ENCODE measurements around the gene FRAS1. TPM values are rescaled to one million over a fixed set of nuclear protein-coding genes. Genes with fewer than 3 reads are reported as not detected.

The FRAS1 gene
- total and polyA plus RNA-seq, 2 donors (not counting 1 experiment from before 2014, with no cell fraction given): 0.30 to 0.66 TPM

DNA sequence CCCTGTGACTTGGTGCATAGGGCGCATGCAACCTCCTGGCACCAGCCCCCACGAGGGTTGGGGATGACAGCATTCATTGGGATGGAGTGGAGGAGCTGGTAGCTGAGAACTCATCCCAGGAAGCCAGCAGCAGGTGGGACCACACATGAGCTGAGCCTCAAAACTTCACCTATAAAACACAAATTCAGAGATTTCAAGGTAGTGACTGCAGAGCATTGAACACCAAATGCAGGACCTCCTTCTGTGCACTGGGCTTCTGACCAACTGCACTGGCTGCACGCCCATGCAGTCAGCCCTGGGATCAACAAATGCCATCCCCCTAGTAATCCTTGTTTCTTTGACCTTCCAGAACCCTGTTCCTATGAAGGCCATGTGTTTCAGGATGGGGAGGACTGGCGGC, 197.8 kb downstream of the FRAS1 start:
- H3K27me3 ChIP-seq (ENCODE audit: control insufficient read depth, insufficient read depth, low read length): no peaks in the 10 kb centered on the region
- H3K9ac ChIP-seq (ENCODE audit: insufficient read depth, low read length): no peak overlapping the region
- H3K9me3 ChIP-seq (ENCODE audit: control insufficient read depth, insufficient read depth, low read depth, low read length): no peaks in the 10 kb centered on the region
- no peaks in the 10 kb centered on the region for H3K36me3 ChIP-seq (ENCODE audit: control insufficient read depth, insufficient read depth, low read length)
- no peaks in the 10 kb centered on the region for H3K4me1 ChIP-seq (ENCODE audit: control insufficient read depth, extremely low read depth, insufficient read depth, low read length)
- no peaks in the 10 kb centered on the region for H4K20me1 ChIP-seq (ENCODE audit: control insufficient read depth, extremely low read depth, insufficient read depth, low read length)
- no peak overlapping the region for H3K4me3 ChIP-seq (replicated peaks in 1 of 4; ENCODE audit: control extremely low read depth in 1 of 4, insufficient read depth in 1 of 4, low read depth in 3 of 4, low read length in 4 of 4)
- H3K79me2 ChIP-seq (ENCODE audit: control insufficient read depth, insufficient read depth, low read length): no peaks in the 10 kb centered on the region
- no peak overlapping the region for H3K27ac ChIP-seq (ENCODE audit: insufficient read depth, low read length)
- no peak for DNase-seq (ENCODE audit: low read depth in 2 of 2)
- no peak overlapping the region for H2AFZ ChIP-seq (ENCODE audit: low read length)
- no peak for TF ChIP-seq CTCF (conservative IDR thresholded peaks at IDR 0.05 in 1 of 2, IDR thresholded peaks at IDR 0.05 in 1 of 2; ENCODE audit: low read depth in 1 of 2, low read length in 2 of 2)
- TF ChIP-seq EZH2 (IDR thresholded peaks at IDR 0.05; ENCODE audit: low read length, missing control alignments): no peak
- H3K4me2 ChIP-seq (ENCODE audit: extremely low read depth, insufficient read depth, low read length): no peak overlapping the region

GRCh38 chr4:78265006-78265405, 207.9 kb downstream of the FRAS1 start:
- H3K79me2 ChIP-seq (ENCODE audit: control insufficient read depth, insufficient read depth, low read length): no peaks in the 10 kb centered on the region
- no peaks in the 10 kb centered on the region for H4K20me1 ChIP-seq (ENCODE audit: control insufficient read depth, extremely low read depth, insufficient read depth, low read length)
- no peak overlapping the region for H3K9ac ChIP-seq (ENCODE audit: insufficient read depth, low read length)
- H3K9me3 ChIP-seq (ENCODE audit: control insufficient read depth, insufficient read depth, low read depth, low read length): no peaks in the 10 kb centered on the region
- H3K27ac ChIP-seq (ENCODE audit: insufficient read depth, low read length): no peak overlapping the region
- H3K4me2 ChIP-seq (ENCODE audit: extremely low read depth, insufficient read depth, low read length): no peak overlapping the region
- H3K4me3 ChIP-seq (replicated peaks in 1 of 4; ENCODE audit: control extremely low read depth in 1 of 4, insufficient read depth in 1 of 4, low read depth in 3 of 4, low read length in 4 of 4): no peak overlapping the region
- no peak for TF ChIP-seq EZH2 (IDR thresholded peaks at IDR 0.05; ENCODE audit: low read length, missing control alignments)
- TF ChIP-seq CTCF (conservative IDR thresholded peaks at IDR 0.05 in 1 of 2, IDR thresholded peaks at IDR 0.05 in 1 of 2; ENCODE audit: low read depth in 1 of 2, low read length in 2 of 2): no peak
- no peaks in the 10 kb centered on the region for H3K27me3 ChIP-seq (ENCODE audit: control insufficient read depth, insufficient read depth, low read length)
- DNase-seq (ENCODE audit: low read depth in 2 of 2): no peak
- H3K36me3 ChIP-seq (ENCODE audit: control insufficient read depth, insufficient read depth, low read length): no peaks in the 10 kb centered on the region
- H3K4me1 ChIP-seq (ENCODE audit: control insufficient read depth, extremely low read depth, insufficient read depth, low read length): no peaks in the 10 kb centered on the region
- H2AFZ ChIP-seq (ENCODE audit: low read length): no peak overlapping the region

GRCh38 chr4:78267790-78268189, 210.7 kb downstream of the FRAS1 start:
- Histone ChIP-seq H3K4me1 (ENCODE audit: control insufficient read depth, extremely low read depth, insufficient read depth, low read length) (no peaks in the 10 kb centered on the region), H2AFZ (ENCODE audit: low read length) (no peak overlapping the region), H3K79me2 (ENCODE audit: control insufficient read depth, insufficient read depth, low read length) (no peaks in the 10 kb centered on the region), H4K20me1 (ENCODE audit: control insufficient read depth, extremely low read depth, insufficient read depth, low read length) (no peaks in the 10 kb centered on the region), H3K9ac (ENCODE audit: insufficient read depth, low read length) (no peak overlapping the region), H3K27me3 (ENCODE audit: control insufficient read depth, insufficient read depth, low read length) (no peaks in the 10 kb centered on the region), H3K36me3 (ENCODE audit: control insufficient read depth, insufficient read depth, low read length) (no peaks in the 10 kb centered on the region), H3K4me2 (ENCODE audit: extremely low read depth, insufficient read depth, low read length) (no peak overlapping the region), H3K27ac (ENCODE audit: insufficient read depth, low read length) (no peak overlapping the region), H3K9me3 (ENCODE audit: control insufficient read depth, insufficient read depth, low read depth, low read length) (no peaks in the 10 kb centered on the region), H3K4me3 (replicated peaks in 1 of 4; ENCODE audit: control extremely low read depth in 1 of 4, insufficient read depth in 1 of 4, low read depth in 3 of 4, low read length in 4 of 4) (no peak overlapping the region)
- TF ChIP-seq CTCF (conservative IDR thresholded peaks at IDR 0.05 in 1 of 2, IDR thresholded peaks at IDR 0.05 in 1 of 2; ENCODE audit: low read depth in 1 of 2, low read length in 2 of 2) (no peak), EZH2 (IDR thresholded peaks at IDR 0.05; ENCODE audit: low read length, missing control alignments) (no peak)
- DNase-seq (ENCODE audit: low read depth in 2 of 2): no peak

All from fibroblast of lung (primary cell).